OCI-LY3 (cell line): ENCODE measurements around the gene ZP1.
"Not testable (repeated sequence)": the region's sequence is repeated elsewhere in the genome, so short reads cannot be mapped to it uniquely, and the experiment has no call there.

Source experiments
- H2AFZ ChIP-seq: fragments of 200-600, 300-600 bp; shearing (Covaris generic); 2 replicates; pipeline ENCODE4 v1.6.0; 2014; ENCODE audit warnings: antibody characterized with exemption, low read depth, low read length
- H3K27ac ChIP-seq: fragments of 200-600, 300-600 bp; sonication (generic); 2 replicates; pipeline ENCODE4 v1.5.1; 2014; ENCODE audit warnings: mild to moderate bottlenecking, low read length, moderate library complexity, mixed read lengths
- H3K27me3 ChIP-seq: fragments of 200-600, 300-600 bp; sonication (generic); 2 replicates; pipeline ENCODE4 v1.6.1; 2014; ENCODE audit warnings: low read depth, low read length, mixed read lengths
- H3K36me3 ChIP-seq: fragments of 200-600, 300-600 bp; sonication (generic); replicated peaks from 2 replicates; pipeline ENCODE3; 2014; ENCODE audit warnings: low read depth, low read length, mixed read lengths
- H3K4me1 ChIP-seq: fragments of 300-600, 200-600 bp; sonication (generic); 2 replicates; pipeline ENCODE4 v1.6.1; 2014; ENCODE audit warnings: low read length, mixed read lengths
- H3K4me2 ChIP-seq: fragments of 200-600, 300-600 bp; sonication (generic); 2 replicates; pipeline ENCODE4 v1.6.1; 2014; ENCODE audit warnings: low read length, mixed read lengths
- H3K4me3 ChIP-seq: fragments of 300-600, 200-600 bp; sonication (generic); 2 replicates; pipeline ENCODE4 v1.5.1; 2014; ENCODE audit warnings: antibody characterized with exemption, mild to moderate bottlenecking, low read length, moderate library complexity
- H3K79me2 ChIP-seq: fragments of 300-600, 200-600 bp; shearing (Covaris generic); 2 replicates; pipeline ENCODE4 v1.6.1; 2014; ENCODE audit warnings: mild to moderate bottlenecking, low read length, mixed read lengths
- H3K9ac ChIP-seq: fragments of 300-600, 200-600 bp; shearing (Covaris generic); 2 replicates; pipeline ENCODE4 v1.6.0; 2014; ENCODE audit warnings: mild to moderate bottlenecking, low read length, moderate library complexity
- H3K9me3 ChIP-seq: fragments of 200-600, 300-600 bp; shearing (Covaris generic); 2 replicates; pipeline ENCODE4 v1.6.1; 2014; ENCODE audit warnings: low read length, mixed read lengths; ENCODE audit not compliant: insufficient read depth
- H4K20me1 ChIP-seq: fragments of 200-600, 300-600 bp; sonication (generic); 2 replicates; pipeline ENCODE4 v1.6.1; 2016; ENCODE audit warnings: low read length, mixed read lengths; ENCODE audit not compliant: insufficient read depth
- CTCF ChIP-seq: fragments of 200-600, 300-600 bp; sonication (generic); IDR thresholded peaks from 2 replicates; pipeline ENCODE4 v1.5.1; 2014; ENCODE audit warnings: antibody characterized with exemption, low read length, low read depth
- EZH2phosphoT487 ChIP-seq: fragments of 200-600 bp; shearing (Covaris generic); IDR thresholded peaks from 2 replicates; pipeline ENCODE4 v1.6.1; 2018; ENCODE audit warnings: antibody characterized with exemption, mixed run types, low read depth

ZP1 gene

GRCh38 chr11:60906132-60906972 lies 39.0 kb downstream of the ZP1 start, which contains the start of gene PRPF19:
Gene PRPF19, minus strand, starts transcription at chr11:60906585. Its CDS starts 203 bp downstream, at chr11:60906382.
- H3K4me3 ChIP-seq = peak within 1 kb of the TSS; percentile 89
- peaks cover 10% of the 10 kb centered on the region for H3K9me3 ChIP-seq
- peaks cover 34% of the 10 kb centered on the region for H4K20me1 ChIP-seq
- H3K4me2 ChIP-seq = peak within 1 kb of the TSS; percentile 82
- peaks cover 48% of the 10 kb centered on the region for H3K36me3 ChIP-seq
- peak within 1 kb of the TSS; percentile 89 for H3K27ac ChIP-seq
- peak within 1 kb of the TSS; percentile 87 for H3K9ac ChIP-seq
- H2AFZ ChIP-seq = peak within 1 kb of the TSS; percentile 66
- TF ChIP-seq EZH2phosphoT487 = no peak
- TF ChIP-seq CTCF = no peak
- H3K79me2 ChIP-seq = peaks cover 44% of the 10 kb centered on the region
- H3K4me1 ChIP-seq = peaks cover 53% of the 10 kb centered on the region
- H3K27me3 ChIP-seq = peaks cover 4% of the 10 kb centered on the region; the same call in 1 of the 2 replicates

- peaks cover 24% of the 10 kb centered on the region for H3K36me3 ChIP-seq
- H3K9me3 ChIP-seq = peaks cover 10% of the 10 kb centered on the region
- no peak overlapping the region for H3K27ac ChIP-seq
- H3K27me3 ChIP-seq = peaks cover 4% of the 10 kb centered on the region; the same call in 1 of the 2 replicates
- no peak overlapping the region for H3K4me2 ChIP-seq
- H4K20me1 ChIP-seq = peaks cover 22% of the 10 kb centered on the region
- H3K4me1 ChIP-seq = peaks cover 71% of the 10 kb centered on the region
- TF ChIP-seq EZH2phosphoT487 = no peak
- no peak overlapping the region for H3K4me3 ChIP-seq
- peaks cover 27% of the 10 kb centered on the region for H3K79me2 ChIP-seq
- H2AFZ ChIP-seq = no peak overlapping the region
- no peak overlapping the region for H3K9ac ChIP-seq
These were observed 41.5 kb downstream of the ZP1 start for GRCh38 chr11:60908803-60909202.

- H3K4me2 ChIP-seq = peak overlapping the region; percentile 57
- H3K9me3 ChIP-seq, H2AFZ ChIP-seq, H3K27me3 ChIP-seq: not testable (repeated sequence)
- peaks cover 16% of the 10 kb centered on the region for H3K36me3 ChIP-seq
- H3K9ac ChIP-seq = peak overlapping the region; percentile 18; the same call in 1 of the 2 replicates
- peak overlapping the region; percentile 77 for H3K27ac ChIP-seq
- peaks cover 12% of the 10 kb centered on the region for H4K20me1 ChIP-seq
- peak overlapping the region; percentile 26 for H3K4me3 ChIP-seq
- peaks cover 27% of the 10 kb centered on the region for H3K79me2 ChIP-seq
- H3K4me1 ChIP-seq = peaks cover 67% of the 10 kb centered on the region
These were observed 42.4 kb downstream of the ZP1 start for GRCh38 chr11:60909680-60910280.

GRCh38 chr11:60910281-60910687 lies 42.9 kb downstream of the ZP1 start:
- Histone ChIP-seq H4K20me1 (peaks cover 7% of the 10 kb centered on the region), H3K4me3 (peak overlapping the region; percentile 26), H3K9ac (peak overlapping the region; percentile 18; the same call in 1 of the 2 replicates), H3K27ac (peak overlapping the region; percentile 77), H3K4me1 (peaks cover 62% of the 10 kb centered on the region), H3K27me3 (peaks cover 4% of the 10 kb centered on the region; the same call in 1 of the 2 replicates), H3K4me2 (peak overlapping the region; percentile 57), H3K9me3 (peaks cover 10% of the 10 kb centered on the region), H2AFZ (no peak overlapping the region), H3K36me3 (peaks cover 11% of the 10 kb centered on the region), H3K79me2 (peaks cover 27% of the 10 kb centered on the region)
- TF ChIP-seq CTCF (no peak), EZH2phosphoT487 (no peak)
